Thymus (tissue), 11 donors: ENCODE data around the gene RABL6. TPM values are rescaled to one million over a fixed set of nuclear protein-coding genes. Genes with fewer than 3 reads are reported as not detected.

ENCODE experiments used
- DNase-seq, 9 donors: peaks; one replicate each; pipeline ENCODE4 v3.0.0-alpha.2; 2013; ENCODE audit warnings: low spot score in 9 of 9, low read depth in 6 of 9, missing footprints in 1 of 9
- H3K27ac ChIP-seq, 2 donors: one replicate each; pipeline ENCODE4 v1.5.1; 2013; ENCODE audit warnings: control low read depth in 1 of 2, low read depth in 1 of 2, low read length in 1 of 2, mild to moderate bottlenecking in 1 of 2, moderate library complexity in 1 of 2
- H3K27me3 ChIP-seq, 2 donors: one replicate each; pipeline ENCODE4 v1.5.1; 2013; ENCODE audit warnings: low read length in 1 of 2; ENCODE audit not compliant: control insufficient read depth in 2 of 2, insufficient read depth in 1 of 2
- H3K36me3 ChIP-seq, 2 donors: one replicate each; pipeline ENCODE4 v1.5.1; 2013; ENCODE audit warnings: low read length in 1 of 2, mild to moderate bottlenecking in 1 of 2, moderate library complexity in 1 of 2; ENCODE audit not compliant: control insufficient read depth in 2 of 2, insufficient read depth in 2 of 2
- H3K4me1 ChIP-seq, 2 donors: one replicate each; pipeline ENCODE4 v1.5.1; 2013; ENCODE audit warnings: low read length in 2 of 2; ENCODE audit not compliant: control insufficient read depth in 2 of 2, insufficient read depth in 2 of 2
- H3K4me3 ChIP-seq, 2 donors: one replicate each; pipeline ENCODE4 v1.5.1; 2013; ENCODE audit warnings: low read length in 2 of 2, control low read depth in 1 of 2, mild to moderate bottlenecking in 1 of 2
- H3K9me3 ChIP-seq, 2 donors: one replicate each; pipeline ENCODE4 v1.5.1; 2013; ENCODE audit warnings: low read length in 1 of 2, mild to moderate bottlenecking in 1 of 2; ENCODE audit not compliant: control insufficient read depth in 2 of 2, insufficient read depth in 1 of 2
- WGBS: extraction: QIAGEN DNeasy Blood & Tissue Kit; methylation state at CpG from one replicate; pipeline ENCODE4 v1.1.7; 2013; 5-methylcytosine and 5-hydroxymethylcytosine counted together
- polyA plus RNA-seq: library from polyadenylated mRNA; stranded (reverse); fragments of 200-250 nt; gene quantifications from one replicate; pipeline ENCODE4 v1.2.3, GENCODE V29; 2013
- total RNA-seq: library from RNA; stranded (reverse); fragments of 120-200 nt; gene quantifications from one replicate; pipeline ENCODE4 v1.2.4, GENCODE V29; 2013
- donor health status: healthy.

Gene RABL6
- total and polyA plus RNA-seq, 2 donors: 43.4 to 55.1 TPM

- H3K4me3 ChIP-seq: no peak overlapping the region
- DNase-seq: no peak
Observed at GRCh38 chr9:136823136-136824046, 15.6 kb downstream of the RABL6 start.

GRCh38 chr9:136824496-136825225 lies 16.9 kb downstream of the RABL6 start:
- WGBS: 98% methylated on average over 21 of the region's 21 CpGs
- Histone ChIP-seq H3K27ac (no peak overlapping the region), H3K36me3 (peaks cover 59 to 69% of the 10 kb centered on the region in 2 donors), H3K27me3 (peaks cover 0 to 4% of the 10 kb centered on the region in 2 donors), H3K4me1 (peaks cover 0 to 4% of the 10 kb centered on the region in 2 donors), H3K4me3 (no peak overlapping the region), H3K9me3 (peaks cover 0 to 2% of the 10 kb centered on the region in 2 donors)
- no peak for DNase-seq

More at GRCh38 chr9:136823136-136824046, 15.6 kb downstream of the RABL6 start:
- Histone ChIP-seq H3K9me3 (peaks cover 0 to 2% of the 10 kb centered on the region in 2 donors), H3K36me3 (peaks cover 47 to 57% of the 10 kb centered on the region in 2 donors), H3K27me3 (peaks cover 0 to 4% of the 10 kb centered on the region in 2 donors), H3K4me1 (peaks cover 0 to 4% of the 10 kb centered on the region in 2 donors), H3K27ac (no peak overlapping the region)
- 92% methylated on average over 30 of the region's 30 CpGs for WGBS

GRCh38 chr9:136825295-136826187 lies 17.8 kb downstream of the RABL6 start:
- peaks cover 68 to 78% of the 10 kb centered on the region in 2 donors for H3K36me3 ChIP-seq
- H3K27me3 ChIP-seq: peaks cover 0 to 4% of the 10 kb centered on the region in 2 donors
- peaks cover 0 to 2% of the 10 kb centered on the region in 2 donors for H3K9me3 ChIP-seq
- H3K4me1 ChIP-seq: peaks cover 0 to 4% of the 10 kb centered on the region in 2 donors
- H3K4me3 ChIP-seq: no peak overlapping the region
- no peak for DNase-seq
- no peak overlapping the region for H3K27ac ChIP-seq
- WGBS: 96% methylated on average over 44 of the region's 44 CpGs

- Histone ChIP-seq H3K9me3 (peaks cover 0 to 2% of the 10 kb centered on the region in 2 donors), H3K36me3 (peaks cover 74 to 85% of the 10 kb centered on the region in 2 donors), H3K4me3 (no peak overlapping the region), H3K27ac (no peak overlapping the region), H3K4me1 (no peaks in the 10 kb centered on the region), H3K27me3 (peaks cover 0 to under 1% of the 10 kb centered on the region in 2 donors)
- WGBS: 98% methylated on average over 17 of the region's 17 CpGs
- no peak for DNase-seq
Observed at GRCh38 chr9:136826188-136826541, 18.4 kb downstream of the RABL6 start.

GRCh38 chr9:136826703-136827582 lies 19.2 kb downstream of the RABL6 start:
- H3K27me3 ChIP-seq: no peaks in the 10 kb centered on the region
- WGBS: 97% methylated on average over 24 of the region's 24 CpGs
- DNase-seq: no peak
- H3K9me3 ChIP-seq: peaks cover 0 to 2% of the 10 kb centered on the region in 2 donors
- H3K4me3 ChIP-seq: no peak overlapping the region
- no peak overlapping the region for H3K27ac ChIP-seq
- no peaks in the 10 kb centered on the region for H3K4me1 ChIP-seq
- peaks cover 82 to 90% of the 10 kb centered on the region in 2 donors for H3K36me3 ChIP-seq

GRCh38 chr9:136827794-136828473 lies 20.2 kb downstream of the RABL6 start:
- Histone ChIP-seq H3K27ac (no peak overlapping the region), H3K27me3 (no peaks in the 10 kb centered on the region), H3K36me3 (peaks cover 86 to 94% of the 10 kb centered on the region in 2 donors), H3K4me3 (no peak overlapping the region), H3K4me1 (no peaks in the 10 kb centered on the region), H3K9me3 (peaks cover 0 to 2% of the 10 kb centered on the region in 2 donors)
- no peak for DNase-seq
- 98% methylated on average over 14 of the region's 14 CpGs for WGBS

- no peak for DNase-seq
- Histone ChIP-seq H3K27ac (no peak overlapping the region), H3K36me3 (peaks cover 80 to 88% of the 10 kb centered on the region in 2 donors), H3K27me3 (no peaks in the 10 kb centered on the region), H3K4me1 (no peaks in the 10 kb centered on the region), H3K9me3 (peaks cover 0 to 2% of the 10 kb centered on the region in 2 donors), H3K4me3 (no peak overlapping the region)
- 97% methylated on average over 31 of the region's 31 CpGs for WGBS
Observed at GRCh38 chr9:136828474-136829140, 20.9 kb downstream of the RABL6 start.
